Measurements from ENCODE around the gene TPI1. TPM values are rescaled to one million over a fixed set of nuclear protein-coding genes. Genes with fewer than 3 reads are reported as not detected.

The TPI1 gene
- total RNA-seq, 1 donor from 2014 or later, result 482 TPM

DNA sequence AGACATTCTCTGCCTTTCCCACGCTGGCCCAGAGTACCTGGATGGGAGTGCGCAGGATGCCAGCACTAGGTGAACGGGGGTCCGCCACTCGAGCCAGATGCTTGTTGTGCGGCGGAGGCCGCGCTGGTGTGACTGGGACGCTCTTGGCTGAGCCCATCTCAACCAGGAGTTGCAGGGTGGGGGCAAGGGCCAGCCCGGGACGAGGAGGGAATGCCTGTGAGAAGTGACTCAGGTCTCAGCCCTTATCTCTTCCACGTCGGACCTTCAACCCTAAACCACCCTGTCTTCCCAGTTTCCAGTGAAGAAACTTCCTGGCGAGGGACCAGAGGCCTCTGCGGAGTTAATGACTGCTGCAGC, 16.6 kb upstream of the TPI1 start:
- H3K4me1 ChIP-seq, result peaks cover 4 to 18% of the 10 kb centered on the region in 2 donors
- H3K9me3 ChIP-seq, result no peaks in the 10 kb centered on the region
- no peak for TF ChIP-seq CTCF (IDR thresholded peaks at IDR 0.05)
- H3K36me3 ChIP-seq, result peaks cover 16 to 29% of the 10 kb centered on the region in 2 donors
- intact Hi-C loops (cut with DNase I), result loop anchor here (1.0 to 5.0 kb wide), 3 partner anchors 22 to 243 kb away; partner anchors contain the start of genes CHD4, P3H3 and SPSB2
- H3K4me3 ChIP-seq, result peak overlapping the region in 1 of 2 donors; percentile 65
- no peak for DNase-seq (ENCODE audit: low spot score in 2 of 2)
- no peaks in the 10 kb centered on the region for H3K27me3 ChIP-seq
- H3K27ac ChIP-seq, result peak overlapping the region in 1 of 2 donors; percentile 94

GRCh38 chr12:6851153-6851920, 16.0 kb upstream of the TPI1 start, which contains the start of gene CDCA3:
CDCA3 (minus strand) TSS chr12:6851286; CDS start chr12:6850952, 334 bp downstream.
- Histone ChIP-seq H3K4me3 (peak within 1 kb of the TSS; percentile 65 to 79), H3K36me3 (peaks cover 16 to 29% of the 10 kb centered on the region in 2 donors), H3K4me1 (peaks cover 4 to 18% of the 10 kb centered on the region in 2 donors), H3K27me3 (no peaks in the 10 kb centered on the region), H3K27ac (peak within 1 kb of the TSS; percentile 90 to 94), H3K9me3 (no peaks in the 10 kb centered on the region)
- DNase-seq (ENCODE audit: low spot score in 2 of 2), result peak; percentile 97 to 98
- intact Hi-C loops (cut with DNase I), result loop anchor here (1.0 to 5.0 kb wide), 3 partner anchors 22 to 244 kb away; partner anchors contain the start of genes CHD4, P3H3 and SPSB2
- TF ChIP-seq CTCF (IDR thresholded peaks at IDR 0.05), result no peak

GRCh38 chr12:6851921-6852650, 15.2 kb upstream of the TPI1 start, which contains the start of gene USP5:
USP5 (plus strand) TSS chr12:6852150; CDS start chr12:6852180, 30 bp downstream.
- Histone ChIP-seq H3K4me1 (peaks cover 4 to 18% of the 10 kb centered on the region in 2 donors), H3K9me3 (no peaks in the 10 kb centered on the region), H3K36me3 (peaks cover 16 to 29% of the 10 kb centered on the region in 2 donors), H3K27ac (peak within 1 kb of the TSS; percentile 90 to 94), H3K27me3 (no peaks in the 10 kb centered on the region), H3K4me3 (peak within 1 kb of the TSS; percentile 65 to 79)
- intact Hi-C loops (cut with DNase I), result loop anchor here (1.0 to 5.0 kb wide), 8 partner anchors 15 to 245 kb away; partner anchors contain the start of genes CHD4, ING4, P3H3 and SPSB2
- peak; percentile 99 to 100 for DNase-seq (ENCODE audit: low spot score in 2 of 2)
- no peak for TF ChIP-seq CTCF (IDR thresholded peaks at IDR 0.05)

DNA sequence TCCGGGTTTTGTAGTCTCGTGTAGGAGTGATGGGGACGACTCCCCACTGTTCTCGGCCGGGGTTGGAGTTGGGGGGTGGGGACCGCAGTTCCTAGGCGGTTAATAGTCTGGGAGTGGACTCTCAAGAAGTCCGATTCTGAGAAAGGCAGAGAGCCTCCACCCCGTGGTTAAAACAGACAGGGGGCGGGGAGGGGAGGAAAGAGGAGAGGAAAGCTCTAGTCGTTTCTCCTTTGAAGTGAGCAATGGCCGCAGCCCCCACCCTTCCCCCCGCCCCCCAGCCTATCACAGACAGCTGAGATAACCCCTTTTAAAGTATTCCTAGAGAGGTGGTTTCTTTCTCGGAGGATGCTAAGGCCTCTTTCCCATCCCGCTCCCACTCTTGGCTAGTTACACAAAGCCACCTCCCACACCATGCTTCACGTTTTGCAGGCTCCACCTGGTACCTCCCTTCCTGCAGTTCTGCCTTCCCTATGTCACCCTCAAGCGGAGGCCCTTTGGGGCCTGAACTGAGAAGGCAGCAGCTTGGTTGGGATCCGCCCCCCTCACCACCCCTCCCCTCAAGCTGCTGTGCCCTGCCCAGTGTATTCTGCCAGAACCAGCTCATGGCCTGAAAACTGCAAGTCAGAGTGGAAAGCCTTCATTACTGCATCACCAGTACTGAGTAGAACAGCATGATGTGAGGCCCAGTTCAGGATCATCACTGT, 14.5 kb upstream of the TPI1 start:
- Histone ChIP-seq H3K27ac (peak overlapping the region; percentile 87 to 94), H3K36me3 (peaks cover 23 to 33% of the 10 kb centered on the region in 2 donors), H3K4me3 (peak overlapping the region; percentile 65 to 79), H3K4me1 (peaks cover 4 to 18% of the 10 kb centered on the region in 2 donors), H3K27me3 (no peaks in the 10 kb centered on the region), H3K9me3 (no peaks in the 10 kb centered on the region)
- TF ChIP-seq CTCF (IDR thresholded peaks at IDR 0.05), result no peak
- intact Hi-C loops (cut with DNase I), result loop anchor here (1.0 to 5.0 kb wide), 6 partner anchors 14 to 246 kb away; partner anchors contain the start of genes CHD4, ING4, TPI1 and ZNF384
- DNase-seq (ENCODE audit: low spot score in 2 of 2), result peak in 1 of 2 donors; percentile 86

- Histone ChIP-seq H3K4me3 (peak overlapping the region; percentile 65 to 79), H3K36me3 (peaks cover 32 to 36% of the 10 kb centered on the region in 2 donors), H3K4me1 (peaks cover 4 to 18% of the 10 kb centered on the region in 2 donors), H3K9me3 (no peaks in the 10 kb centered on the region), H3K27me3 (no peaks in the 10 kb centered on the region), H3K27ac (peak overlapping the region; percentile 87 to 94)
- no peak for DNase-seq (ENCODE audit: low spot score in 2 of 2)
- intact Hi-C loops (cut with DNase I), result loop anchor here (2.0 to 5.0 kb wide), 2 partner anchors 13 to 246 kb away; partner anchors contain the start of genes CHD4 and TPI1
- no peak for TF ChIP-seq CTCF (IDR thresholded peaks at IDR 0.05)
These were observed 13.7 kb upstream of the TPI1 start for GRCh38 chr12:6853626-6854025.
